Stimulated activated CD8-positive, alpha-beta memory T cell treated with anti-CD3 and anti-CD28 coated beads, Interleukin-15, amount 100 ng/mL, for 48 hours (primary cell): ENCODE results near the gene ATP1B3.
"Not testable (repeated sequence)": the region's sequence is repeated elsewhere in the genome, so short reads cannot be mapped to it uniquely, and the experiment has no call there.

ENCODE experiments used
- DNase-seq, 2 donors: peaks; one replicate each; pipeline ENCODE4 v3.0.0-alpha.2; 2020; ENCODE audit warnings: low read depth in 2 of 2

Gene ATP1B3

GRCh38 chr3:141860766-141861513 lies 15.5 kb upstream of the ATP1B3 start:
- no peak for DNase-seq

- no peak for DNase-seq
Observed at GRCh38 chr3:141862279-141862816, 14.1 kb upstream of the ATP1B3 start.

GRCh38 chr3:141863491-141863890 lies 13.0 kb upstream of the ATP1B3 start:
- no peak for DNase-seq

GRCh38 chr3:141864281-141864970 lies 12.0 kb upstream of the ATP1B3 start:
- no peak for DNase-seq

GRCh38 chr3:141865101-141865500 lies 11.3 kb upstream of the ATP1B3 start:
- no peak for DNase-seq

GRCh38 chr3:141870091-141870687 lies 6.3 kb upstream of the ATP1B3 start:
- no peak for DNase-seq

- peak; percentile 72 to 75 for DNase-seq
Observed at GRCh38 chr3:141875374-141875892, 1.0 kb upstream of the ATP1B3 start.

- no peak for DNase-seq
Observed at GRCh38 chr3:141875893-141876380, 506 bp upstream of the ATP1B3 start.

- DNase-seq, result peak; percentile 61 to 63
Observed at GRCh38 chr3:141876891-141877621, 613 bp downstream of the ATP1B3 start.

GRCh38 chr3:141877911-141878310 lies 1.5 kb downstream of the ATP1B3 start:
- DNase-seq, result no peak

- no peak for DNase-seq
Observed at GRCh38 chr3:141878326-141878725, 1.9 kb downstream of the ATP1B3 start.

- no peak for DNase-seq
Observed at GRCh38 chr3:141878817-141879216, 2.4 kb downstream of the ATP1B3 start.

GRCh38 chr3:141881702-141882101 lies 5.3 kb downstream of the ATP1B3 start:
- no peak for DNase-seq

GRCh38 chr3:141887051-141887450 lies 10.6 kb downstream of the ATP1B3 start:
- DNase-seq, result no peak

- not testable (repeated sequence) for DNase-seq
Observed at GRCh38 chr3:141888548-141888947, 12.1 kb downstream of the ATP1B3 start.

GRCh38 chr3:141894524-141895176 lies 18.2 kb downstream of the ATP1B3 start:
- no peak for DNase-seq

- DNase-seq, result no peak
Observed at GRCh38 chr3:141895731-141896130, 19.3 kb downstream of the ATP1B3 start.

- DNase-seq, result no peak
Observed at GRCh38 chr3:141898908-141899307, 22.5 kb downstream of the ATP1B3 start.

- no peak for DNase-seq
Observed at GRCh38 chr3:141900343-141900742, 23.9 kb downstream of the ATP1B3 start.

- no peak for DNase-seq
Observed at GRCh38 chr3:141901914-141902313, 25.5 kb downstream of the ATP1B3 start.

- no peak for DNase-seq
Observed at GRCh38 chr3:141904203-141904602, 27.8 kb downstream of the ATP1B3 start.
